HCT116 (cell line): Measurements from ENCODE around the gene FGD3. TPM values are rescaled to one million over a fixed set of nuclear protein-coding genes. Genes with fewer than 3 reads are reported as not detected.

Source experiments
- ATAC-seq: fragments of 200-7000 bp; cut with Tn5 transposase; 2 replicates; pipeline ENCODE4 v1.9.1; 2020; ENCODE audit warnings: mild to moderate bottlenecking, moderate library complexity
- BruUV-seq: library from RNA; stranded (reverse); fragments of 400-500 nt; replicated peaks from 2 replicates; lab custom pipeline; 2021; lab: Mats Ljungman, UMichigan
- CTCF ChIA-PET: fragments of 300-600 bp; sonication (Branson Sonifier 250); formaldehyde crosslinking; loops from one replicate; lab custom pipeline; 2021; ENCODE audit warnings: antibody characterized with exemption; lab: Charles Lee
- POLR2A ChIA-PET: fragments of 300-600, 350-600 bp; sonication (Branson Sonifier 250); formaldehyde crosslinking; loops from one replicate; lab custom pipeline; 2021; ENCODE audit warnings: antibody characterized with exemption; lab: Charles Lee
- RAD21 ChIA-PET, 2 experiments: fragments of 300-600 bp; sonication (Branson Sonifier 250); formaldehyde crosslinking; loops; one replicate each; lab custom pipeline; 2023; ENCODE audit warnings: low total read pairs in 2 of 2; ENCODE audit not compliant: uncharacterized antibody in 2 of 2, unreplicated experiment in 2 of 2, low non-redundant PET in 1 of 2; lab: Charles Lee
- DNase-seq: peaks from one replicate; pipeline ENCODE4 v3.0.0-alpha.2; 2010; ENCODE audit warnings: low read depth, low spot score
- H2AFZ ChIP-seq: fragments of 200-600 bp; shearing (Covaris generic), sonication (generic); 2 replicates; pipeline ENCODE4 v1.6.1; 2017; ENCODE audit warnings: low read depth, mixed run types, mixed read lengths, antibody characterized with exemption, low read length; ENCODE audit not compliant: poor library complexity, severe bottlenecking
- H3K27ac ChIP-seq: 2 replicates; pipeline ENCODE4 v1.5.1; 2012; ENCODE audit warnings: low read depth, low read length
- H3K27me3 ChIP-seq: fragments of 200-600 bp; sonication (generic); 2 replicates; pipeline ENCODE4 v1.6.1; 2016; ENCODE audit warnings: mixed run types, low read length, mixed read lengths; ENCODE audit not compliant: insufficient read depth
- H3K36me3 ChIP-seq, 2 experiments: fragments of 200-500 bp in 1 of 2; fragments of 200-600 bp in 1 of 2; sonication (Bioruptor generic) in 1 of 2; sonication (generic) in 1 of 2; 2 replicates each; pipeline versions ENCODE4 v1.5.1 to v1.6.1; 2014 to 2016; ENCODE audit warnings: low read length in 2 of 2, inconsistent platforms in 1 of 2, mixed read lengths in 1 of 2, mixed run types in 1 of 2; ENCODE audit not compliant: insufficient read depth in 2 of 2, control insufficient read depth in 1 of 2
- H3K4me1 ChIP-seq, 2 experiments: fragments of 200-600 bp in 1 of 2; sonication (generic) in 1 of 2; 2 replicates each; pipeline versions ENCODE4 v1.5.1 to v1.6.1; 2012 to 2017; ENCODE audit warnings: low read length in 2 of 2, inconsistent platforms in 1 of 2, mild to moderate bottlenecking in 1 of 2, mixed read lengths in 1 of 2, mixed run types in 1 of 2, moderate library complexity in 1 of 2; ENCODE audit not compliant: insufficient read depth in 2 of 2, control insufficient read depth in 1 of 2
- H3K4me2 ChIP-seq: fragments of 200-600 bp; sonication (generic); 2 replicates; pipeline ENCODE4 v1.6.1; 2017; ENCODE audit warnings: mixed run types, low read length, mixed read lengths
- H3K4me3 ChIP-seq, 2 experiments: fragments of 200-600 bp in 1 of 2; sonication (generic) in 1 of 2; replicated peaks in 1 of 2; 2 replicates each; pipeline ENCODE4 v1.5.1; 2011 to 2016; ENCODE audit warnings: low read length in 2 of 2, control low read depth in 1 of 2, low read depth in 1 of 2, mild to moderate bottlenecking in 1 of 2, mixed read lengths in 1 of 2, mixed run types in 1 of 2
- H3K79me2 ChIP-seq: fragments of 200-600 bp; sonication (generic); 2 replicates; pipeline ENCODE4 v1.6.1; 2017; ENCODE audit warnings: mild to moderate bottlenecking, mixed run types, low read length, moderate library complexity, mixed read lengths; ENCODE audit not compliant: insufficient read depth
- H3K9ac ChIP-seq: fragments of 200-600 bp; sonication (generic); 2 replicates; pipeline ENCODE4 v1.6.1; 2016; ENCODE audit warnings: low read length, mixed read lengths
- H3K9me2 ChIP-seq: fragments of 200-600 bp; sonication (generic), shearing (Covaris generic); 2 replicates; pipeline ENCODE4 v1.6.1; 2017; ENCODE audit warnings: mixed run types, mild to moderate bottlenecking, moderate library complexity; ENCODE audit not compliant: insufficient read depth
- H3K9me3 ChIP-seq, 2 experiments: fragments of 200-500 bp in 1 of 2; fragments of 200-600 bp in 1 of 2; sonication (Bioruptor generic) in 1 of 2; sonication (generic) in 1 of 2; 2 replicates each; pipeline ENCODE4 v1.6.1; 2014 to 2017; ENCODE audit warnings: low read length in 2 of 2, mixed read lengths in 2 of 2, inconsistent platforms in 1 of 2, low read depth in 1 of 2, mild to moderate bottlenecking in 1 of 2, mixed run types in 1 of 2, moderate library complexity in 1 of 2; ENCODE audit not compliant: control insufficient read depth in 1 of 2, insufficient read depth in 1 of 2
- H4K20me1 ChIP-seq: fragments of 200-600 bp; sonication (generic), shearing (Covaris generic); 2 replicates; pipeline ENCODE4 v1.6.1; 2017; ENCODE audit warnings: mixed run types, mild to moderate bottlenecking, moderate library complexity; ENCODE audit not compliant: insufficient read depth
- ATF3 ChIP-seq: IDR thresholded peaks from 2 replicates; pipeline ENCODE4 v1.6.1; 2012
- RAD21 ChIP-seq: IDR thresholded peaks from 2 replicates; pipeline ENCODE4 v1.6.1; 2012; ENCODE audit warnings: low read depth, mild to moderate bottlenecking
- REST ChIP-seq: IDR thresholded peaks from 2 replicates; pipeline ENCODE4 v1.6.1; 2012; ENCODE audit warnings: low read depth
- SIN3A ChIP-seq: IDR thresholded peaks from 2 replicates; pipeline ENCODE4 v1.6.1; 2012; ENCODE audit warnings: low read depth
- intact Hi-C: fragments of 100-400 bp; cut with micrococcal nuclease; formaldehyde crosslinking; loops from 2 replicates; pipeline ENCODE4 v1.10.0; 2022
- total RNA-seq: library from RNA; stranded (reverse); gene quantifications from one replicate; pipeline ENCODE4 v1.2.1, GENCODE V29; 2021; ENCODE audit not compliant: unreplicated experiment

Gene FGD3
- total RNA-seq, 1 experiment from 2014 or later: 3.3 TPM

GRCh38 chr9:93010056-93010455 is 62.7 kb downstream of the FGD3 start (continued):
- TF ChIP-seq RAD21: no peak
- no peak for TF ChIP-seq REST

- TF ChIP-seq SIN3A: no peak
- TF ChIP-seq ATF3: no peak
- TF ChIP-seq, all 23 proteins: peak for 0
- Histone ChIP-seq H3K9ac (no peak overlapping the region), H2AFZ (no peak overlapping the region), H3K4me3 (no peak overlapping the region), H3K36me3 (no peaks in the 10 kb centered on the region), H3K9me2 (no peaks in the 10 kb centered on the region), H3K4me1 (peaks cover 0 to 3% of the 10 kb centered on the region in 2 experiments; a peak in 1 of 4 replicates), H3K27me3 (no peaks in the 10 kb centered on the region), H4K20me1 (no peaks in the 10 kb centered on the region), H3K79me2 (no peaks in the 10 kb centered on the region), H3K27ac (no peak overlapping the region), H3K9me3 (no peaks in the 10 kb centered on the region), H3K4me2 (no peak overlapping the region)
- ChIA-PET POLR2A (no interaction called here), CTCF (no interaction called here), RAD21 (no interaction called here)
- ATAC-seq (no peak), DNase-seq (no peak)
- intact Hi-C loops: no loop called here
- no TSS peak for BruUV-seq
Observed at GRCh38 chr9:93010704-93011103, 63.4 kb downstream of the FGD3 start.
